GM18907 (cell line): Measurements from ENCODE around the gene SMC6.

Experiments
- ATAC-seq: cut with Tn5 transposase; IDR thresholded peaks from one replicate; pipeline ENCODE4 v1.9.1; 2021; ENCODE audit warnings: mild to moderate bottlenecking, moderate library complexity; ENCODE audit not compliant: unreplicated experiment

SMC6 gene

GRCh38 chr2:17719562-17720371 is 33.8 kb downstream of the SMC6 start:
- ATAC-seq, result peak; percentile 84

- no peak for ATAC-seq
Observed at GRCh38 chr2:17718689-17719088, 34.9 kb downstream of the SMC6 start.

GRCh38 chr2:17717666-17718065 is 35.9 kb downstream of the SMC6 start:
- no peak for ATAC-seq

DNA sequence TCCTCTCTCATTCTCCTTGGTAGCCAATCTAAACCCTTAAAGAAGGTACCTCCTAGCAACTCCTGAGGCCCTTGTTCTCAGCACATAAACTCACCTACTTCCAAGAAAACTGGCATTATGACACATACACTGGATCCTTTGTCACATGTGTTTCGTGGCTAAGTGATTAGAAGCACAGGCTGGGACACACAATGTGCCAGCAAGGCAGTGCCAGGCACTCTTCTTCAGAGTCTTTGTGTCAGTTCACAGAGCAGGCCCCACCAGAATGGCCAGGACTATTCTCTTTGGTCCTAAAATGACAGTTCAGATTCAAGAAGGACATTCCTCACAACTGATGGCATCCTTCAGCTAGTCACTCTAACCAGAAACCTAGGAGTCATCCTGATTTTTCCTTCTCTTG is 40.3 kb downstream of the SMC6 start:
- ATAC-seq, result no peak

GRCh38 chr2:17710547-17711248 is 42.9 kb downstream of the SMC6 start:
- ATAC-seq, result no peak

- no peak for ATAC-seq
Observed at GRCh38 chr2:17709897-17710296, 43.7 kb downstream of the SMC6 start.

- no peak for ATAC-seq
Observed at GRCh38 chr2:17708501-17708900, 45.1 kb downstream of the SMC6 start.

DNA sequence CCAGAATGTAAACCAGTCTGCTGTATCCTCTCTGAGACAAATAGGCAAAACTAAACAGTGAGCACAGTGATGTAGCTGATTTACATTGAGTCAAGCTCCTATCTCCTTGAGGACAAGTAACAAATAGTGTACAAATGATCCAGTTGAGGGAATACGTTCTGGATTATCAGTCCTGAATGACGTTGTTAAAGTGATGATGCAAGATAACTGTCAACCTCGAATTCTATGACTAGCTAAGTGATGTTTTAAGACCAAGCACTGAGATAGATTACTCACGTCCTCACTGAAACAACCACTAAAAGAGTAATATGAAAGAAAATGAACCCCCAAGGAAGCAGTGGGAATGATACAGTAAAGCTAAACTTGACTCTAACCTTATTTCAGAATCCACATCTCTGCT is 46.8 kb downstream of the SMC6 start:
- ATAC-seq, result no peak

DNA sequence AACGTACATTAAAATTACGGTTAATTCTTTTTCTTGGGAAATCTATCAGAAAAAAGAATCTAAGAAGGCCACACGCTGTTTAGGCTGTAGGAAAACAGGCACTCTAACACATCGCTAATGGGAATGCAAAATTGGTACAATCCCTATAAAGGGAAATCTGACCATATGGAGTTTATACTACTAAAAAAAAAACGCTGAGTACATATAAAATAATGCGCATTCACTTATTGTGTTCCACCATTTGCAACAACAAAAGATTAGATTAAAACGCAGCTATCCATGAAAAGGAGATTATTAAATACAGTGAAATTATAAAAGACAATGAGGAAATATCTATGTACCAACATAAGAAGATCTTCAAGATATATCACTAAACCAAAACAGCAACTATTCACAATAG is 62.8 kb downstream of the SMC6 start:
- no peak for ATAC-seq

GRCh38 chr2:17689010-17689409 is 64.6 kb downstream of the SMC6 start:
- no peak for ATAC-seq

DNA sequence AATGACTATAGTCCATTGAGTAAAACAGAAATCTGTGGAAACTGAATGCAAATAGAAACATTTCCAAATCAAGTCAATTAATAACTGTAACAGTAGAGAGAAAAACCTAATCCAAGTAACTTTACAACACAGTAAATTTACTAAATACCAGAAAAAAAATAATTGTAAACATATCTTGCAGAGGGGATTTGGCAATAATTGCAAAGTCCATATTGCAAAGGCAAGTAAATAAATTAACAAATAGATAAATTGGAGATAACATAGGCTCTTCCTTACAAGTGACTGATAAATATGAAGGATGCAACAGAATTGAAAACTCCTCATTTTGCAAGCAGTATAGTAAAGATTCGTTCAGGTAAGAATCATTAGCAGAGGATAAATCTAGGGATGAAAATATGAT is 65.0 kb downstream of the SMC6 start:
- ATAC-seq, result no peak

- no peak for ATAC-seq
Observed at GRCh38 chr2:17683981-17684380, 69.6 kb downstream of the SMC6 start.

DNA sequence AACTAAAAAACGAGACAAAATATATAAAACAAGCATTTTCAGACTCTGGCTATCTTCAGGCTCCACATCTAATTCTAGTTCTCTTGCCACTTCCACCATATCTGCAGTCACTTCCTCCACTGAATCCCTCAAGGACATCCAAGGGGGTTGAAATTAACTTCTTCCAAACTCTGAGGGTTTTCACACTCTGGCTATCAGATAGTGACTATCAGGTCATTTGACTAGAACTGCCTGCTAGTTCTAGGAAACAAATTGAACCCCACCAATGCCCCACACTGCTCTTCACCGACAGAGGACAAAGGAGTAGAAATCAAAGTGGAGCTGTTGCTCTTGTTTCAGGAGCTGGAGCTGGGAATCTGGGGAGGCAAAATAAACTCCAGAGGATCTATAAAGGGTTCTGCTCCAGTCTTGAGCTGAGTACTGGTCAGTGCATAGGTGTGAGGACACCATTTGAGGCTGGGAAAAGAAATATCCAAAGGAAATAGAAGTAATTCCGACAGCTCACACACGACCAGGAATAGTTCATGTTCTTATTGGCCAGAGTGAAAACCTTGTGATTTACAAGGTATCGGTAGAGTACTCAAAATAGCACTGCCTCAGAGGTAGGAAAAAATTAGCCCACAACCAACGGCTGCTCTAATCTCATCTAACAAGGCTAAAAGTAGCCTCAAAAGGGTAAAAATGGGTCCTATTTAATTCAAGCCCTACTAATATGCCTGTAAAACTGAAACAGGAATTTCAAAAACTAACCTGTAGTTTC is 71.3 kb downstream of the SMC6 start:
- ATAC-seq, result no peak

DNA sequence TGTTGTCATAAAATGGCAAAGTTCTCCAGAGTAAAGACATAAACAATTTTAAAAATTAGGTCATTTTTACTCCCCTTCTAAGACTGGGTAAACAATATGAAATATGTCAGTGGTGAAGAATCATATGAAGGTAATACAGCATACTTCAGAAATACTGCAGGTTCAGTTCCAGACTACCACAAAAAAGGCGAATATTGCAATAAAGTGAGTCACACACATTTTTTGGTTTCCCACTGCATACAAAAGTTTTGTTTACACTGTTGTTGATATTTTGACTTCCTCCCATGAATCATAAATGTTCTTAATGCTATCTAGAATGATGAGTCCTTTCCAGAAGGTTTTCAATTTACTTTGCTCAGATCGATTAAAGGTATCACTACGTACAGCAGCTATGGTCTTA is 73.5 kb downstream of the SMC6 start:
- ATAC-seq, result no peak

DNA sequence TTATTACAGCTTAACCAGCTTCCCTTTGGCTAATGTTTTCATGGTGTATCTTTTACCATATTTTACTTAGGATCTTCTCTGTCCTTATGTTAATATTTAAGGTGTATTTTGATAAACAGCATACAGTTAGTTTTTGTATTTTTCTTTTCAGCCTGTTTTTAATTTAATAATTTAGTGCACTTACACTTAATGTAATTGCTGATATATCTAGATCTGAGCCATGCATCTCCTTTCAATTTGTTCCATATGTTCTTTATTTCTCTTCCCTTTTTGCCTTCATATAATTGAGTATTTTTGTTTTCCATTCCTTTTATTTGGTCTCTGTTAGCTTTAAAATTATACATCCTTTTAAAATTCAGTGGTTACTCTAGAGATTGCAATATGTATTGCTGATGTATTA is 78.8 kb downstream of the SMC6 start:
- no peak for ATAC-seq

- ATAC-seq, result no peak
Observed at GRCh38 chr2:17672583-17673317, 80.9 kb downstream of the SMC6 start.

- ATAC-seq, result no peak
Observed at GRCh38 chr2:17667898-17668297, 85.7 kb downstream of the SMC6 start.

DNA sequence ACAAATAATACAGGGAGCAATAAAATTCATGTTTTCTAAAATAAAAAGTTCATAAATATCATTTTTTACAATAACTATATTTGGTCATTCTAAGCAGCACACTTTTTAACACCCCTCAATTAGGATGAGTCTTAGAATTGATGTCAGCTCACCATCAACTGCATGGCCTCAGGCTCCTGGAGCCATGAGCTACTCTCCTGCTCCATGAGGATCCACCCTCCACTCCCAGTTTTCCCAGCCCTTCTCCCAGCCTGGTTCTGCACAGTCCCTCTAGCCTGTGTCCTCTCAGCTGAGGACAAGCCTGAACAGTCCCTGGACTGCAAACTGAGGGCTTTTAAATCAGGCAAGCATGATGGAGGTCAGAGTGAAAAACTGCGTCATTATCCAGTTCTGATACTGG is 89.1 kb downstream of the SMC6 start:
- ATAC-seq, result no peak

DNA sequence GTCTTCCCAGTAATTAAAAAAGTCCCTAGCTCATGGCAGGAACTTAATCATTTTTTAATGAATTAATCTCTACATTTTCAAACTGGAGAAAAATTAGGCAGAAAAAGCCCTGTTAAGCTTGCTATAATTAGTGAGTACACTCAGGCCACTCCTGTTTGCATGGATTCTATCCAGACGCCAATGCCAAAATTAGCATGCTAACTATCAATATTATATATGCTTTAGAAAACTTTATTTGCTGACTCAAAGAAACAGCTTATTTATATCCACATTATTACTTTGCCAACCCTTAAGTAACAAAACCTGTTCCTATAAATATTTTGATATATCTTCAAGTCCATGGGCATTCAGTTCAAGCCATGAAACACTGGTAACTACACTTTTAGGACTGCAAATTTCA is 90.9 kb downstream of the SMC6 start:
- no peak for ATAC-seq

- ATAC-seq, result no peak
Observed at GRCh38 chr2:17661460-17661859, 92.2 kb downstream of the SMC6 start.

DNA sequence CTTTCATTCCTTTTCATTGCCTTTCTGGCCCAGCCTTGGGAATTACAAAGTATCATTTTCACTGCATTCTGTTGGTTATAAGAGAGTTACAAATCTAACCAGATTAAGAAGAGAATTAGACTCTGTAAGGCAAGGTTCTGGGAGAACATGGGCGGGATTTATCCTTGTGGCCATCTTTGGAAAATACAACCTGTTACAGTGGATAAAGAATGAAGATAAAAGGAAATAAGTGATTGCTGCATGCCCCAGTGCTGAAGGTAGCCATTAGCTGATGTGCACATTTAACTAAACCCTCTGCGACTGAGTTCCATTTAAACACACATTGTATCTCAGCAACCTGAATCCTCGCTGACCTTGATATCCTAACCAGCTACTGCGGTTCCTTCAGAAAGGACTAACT is 93.4 kb downstream of the SMC6 start:
- no peak for ATAC-seq
